Astrocyte of the spinal cord (primary cell): ENCODE data around the gene LYZL1.

Experiments used
- DNase-seq: peaks from one replicate; pipeline ENCODE4 v3.0.0; 2011; ENCODE audit warnings: low read depth, low spot score
- H3K4me3 ChIP-seq: 2 replicates; pipeline ENCODE4 v1.5.1; 2011; ENCODE audit warnings: low read depth, mild to moderate bottlenecking, low read length, moderate library complexity
- CTCF ChIP-seq: IDR thresholded peaks from 2 replicates; pipeline ENCODE4 v1.5.1; 2012; ENCODE audit warnings: low read depth, mild to moderate bottlenecking, low read length, inconsistent platforms
- in situ Hi-C: cut with HindIII; loops from 2 replicates; pipeline ENCODE4 v1.10.0; 2017; ENCODE audit warnings: low sequenced_read_pairs

The LYZL1 gene

GRCh38 chr10:29253690-29254029 is 35.2 kb upstream of the LYZL1 start:
- in situ Hi-C loops: no loop called here
- no peak for TF ChIP-seq CTCF
- no peak for DNase-seq
- no peak overlapping the region for H3K4me3 ChIP-seq

GRCh38 chr10:29254123-29255046 is 34.5 kb upstream of the LYZL1 start:
- in situ Hi-C loops: no loop called here
- no peak for DNase-seq
- no peak for TF ChIP-seq CTCF
- H3K4me3 ChIP-seq: no peak overlapping the region

GRCh38 chr10:29255104-29255503 is 33.8 kb upstream of the LYZL1 start:
- DNase-seq: no peak
- no peak for TF ChIP-seq CTCF
- no peak overlapping the region for H3K4me3 ChIP-seq
- in situ Hi-C loops: no loop called here

GRCh38 chr10:29256019-29256418 is 32.9 kb upstream of the LYZL1 start:
- H3K4me3 ChIP-seq: no peak overlapping the region
- TF ChIP-seq CTCF: no peak
- in situ Hi-C loops: no loop called here
- no peak for DNase-seq

GRCh38 chr10:29256586-29256985 is 32.3 kb upstream of the LYZL1 start:
- H3K4me3 ChIP-seq: no peak overlapping the region
- in situ Hi-C loops: no loop called here
- TF ChIP-seq CTCF: no peak
- no peak for DNase-seq

GRCh38 chr10:29257106-29257783 is 31.6 kb upstream of the LYZL1 start:
- H3K4me3 ChIP-seq: no peak overlapping the region
- no peak for TF ChIP-seq CTCF
- in situ Hi-C loops: no loop called here
- peak; percentile 88 for DNase-seq
